Fibroblast of lung (primary cell): ENCODE data around the gene RCOR3.
"Not testable (repeated sequence)": the region's sequence is repeated elsewhere in the genome, so short reads cannot be mapped to it uniquely, and the experiment has no call there.

ENCODE experiments used
- CTCF ChIP-seq, 2 donors: IDR thresholded peaks in 1 of 2; conservative IDR thresholded peaks in 1 of 2; 1 replicate in 1 of 2; 2 replicates in 1 of 2; pipeline ENCODE4 v1.5.1; 2011 to 2012; ENCODE audit warnings: low read length in 2 of 2, control low read depth in 1 of 2, inconsistent platforms in 1 of 2, low read depth in 1 of 2, mild to moderate bottlenecking in 1 of 2
- EZH2 ChIP-seq: IDR thresholded peaks from 2 replicates; pipeline ENCODE4 v1.5.1; 2012; ENCODE audit warnings: low read length, control low read depth, mild to moderate bottlenecking; ENCODE audit errors: missing control alignments

- TF ChIP-seq CTCF (conservative IDR thresholded peaks at IDR 0.05 in 1 of 2, IDR thresholded peaks at IDR 0.05 in 1 of 2; ENCODE audit: low read depth in 1 of 2, low read length in 2 of 2); EZH2: not testable (repeated sequence)
Measured at GRCh38 chr1:211263022-211263421, 3.9 kb downstream of the RCOR3 start.
